NB4 (cell line): ENCODE data around the gene PRG3.

Experiments used
- DNase-seq: peaks from one replicate; pipeline ENCODE4 v3.0.0; 2010; ENCODE audit warnings: low read depth
- H3K4me3 ChIP-seq: one replicate; pipeline ENCODE4 v1.5.1; 2011; ENCODE audit warnings: mild to moderate bottlenecking, low read depth, low read length, moderate library complexity
- MYC ChIP-seq: IDR thresholded peaks from 2 replicates; pipeline ENCODE4 v1.6.1; 2011; ENCODE audit warnings: low read depth, low read length
- POLR2A ChIP-seq: IDR thresholded peaks from 2 replicates; pipeline ENCODE4 v1.6.1; 2011; ENCODE audit warnings: mild to moderate bottlenecking; ENCODE audit not compliant: insufficient read length; ENCODE audit errors: extremely low read depth
- TF ChIP-seq, protein P1 (sequence below): IDR thresholded peaks from 2 replicates; pipeline ENCODE4 v1.6.1; 2011; ENCODE audit warnings: low read depth, low read length
- TF ChIP-seq, protein P2 (sequence below): IDR thresholded peaks from one replicate; pipeline ENCODE4 v1.5.1; 2012; ENCODE audit warnings: low read depth, low read length

The PRG3 gene

GRCh38 chr11:57354699-57355098 is 26.3 kb downstream of the PRG3 start:
- TF ChIP-seq, protein P1, sequence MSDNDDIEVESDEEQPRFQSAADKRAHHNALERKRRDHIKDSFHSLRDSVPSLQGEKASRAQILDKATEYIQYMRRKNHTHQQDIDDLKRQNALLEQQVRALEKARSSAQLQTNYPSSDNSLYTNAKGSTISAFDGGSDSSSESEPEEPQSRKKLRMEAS: no peak
- TF ChIP-seq, protein P2, sequence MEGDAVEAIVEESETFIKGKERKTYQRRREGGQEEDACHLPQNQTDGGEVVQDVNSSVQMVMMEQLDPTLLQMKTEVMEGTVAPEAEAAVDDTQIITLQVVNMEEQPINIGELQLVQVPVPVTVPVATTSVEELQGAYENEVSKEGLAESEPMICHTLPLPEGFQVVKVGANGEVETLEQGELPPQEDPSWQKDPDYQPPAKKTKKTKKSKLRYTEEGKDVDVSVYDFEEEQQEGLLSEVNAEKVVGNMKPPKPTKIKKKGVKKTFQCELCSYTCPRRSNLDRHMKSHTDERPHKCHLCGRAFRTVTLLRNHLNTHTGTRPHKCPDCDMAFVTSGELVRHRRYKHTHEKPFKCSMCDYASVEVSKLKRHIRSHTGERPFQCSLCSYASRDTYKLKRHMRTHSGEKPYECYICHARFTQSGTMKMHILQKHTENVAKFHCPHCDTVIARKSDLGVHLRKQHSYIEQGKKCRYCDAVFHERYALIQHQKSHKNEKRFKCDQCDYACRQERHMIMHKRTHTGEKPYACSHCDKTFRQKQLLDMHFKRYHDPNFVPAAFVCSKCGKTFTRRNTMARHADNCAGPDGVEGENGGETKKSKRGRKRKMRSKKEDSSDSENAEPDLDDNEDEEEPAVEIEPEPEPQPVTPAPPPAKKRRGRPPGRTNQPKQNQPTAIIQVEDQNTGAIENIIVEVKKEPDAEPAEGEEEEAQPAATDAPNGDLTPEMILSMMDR: no peak
- no peak for TF ChIP-seq POLR2A
- no peak for TF ChIP-seq MYC
- no peak overlapping the region for H3K4me3 ChIP-seq
- no peak for DNase-seq

- no peak for DNase-seq
- TF ChIP-seq POLR2A: no peak
- TF ChIP-seq, protein P1: no peak
- TF ChIP-seq MYC: no peak
- TF ChIP-seq, protein P2: no peak
- H3K4me3 ChIP-seq: no peak overlapping the region
These were observed 27.1 kb downstream of the PRG3 start for GRCh38 chr11:57353852-57354251.

- no peak overlapping the region for H3K4me3 ChIP-seq
- no peak for TF ChIP-seq MYC
- TF ChIP-seq, protein P1: no peak
- no peak for TF ChIP-seq POLR2A
- TF ChIP-seq, protein P2: no peak
- DNase-seq: no peak
These were observed 27.5 kb downstream of the PRG3 start for GRCh38 chr11:57353446-57353845.

DNA sequence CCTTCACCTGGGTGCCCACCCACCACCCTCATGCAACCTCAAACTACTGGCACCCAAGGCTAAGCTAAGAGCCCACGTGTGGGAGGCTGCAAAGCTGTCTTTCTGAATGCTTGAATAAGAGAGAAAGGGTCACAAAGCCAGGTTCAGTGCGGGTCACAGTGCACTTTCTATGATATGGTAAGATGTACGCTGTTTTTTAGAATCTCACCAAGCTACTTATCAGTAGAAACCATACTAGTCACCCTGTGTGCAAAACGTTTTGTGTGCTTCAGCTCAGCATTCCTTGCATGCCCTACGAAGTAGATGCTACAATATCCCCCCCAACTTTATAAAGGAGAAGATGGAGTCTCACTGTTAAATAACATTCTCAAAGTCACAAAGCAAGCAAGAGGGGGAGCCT is 27.9 kb downstream of the PRG3 start:
- no peak for DNase-seq
- no peak overlapping the region for H3K4me3 ChIP-seq
- TF ChIP-seq, protein P2: no peak
- TF ChIP-seq POLR2A: no peak
- TF ChIP-seq MYC: no peak
- TF ChIP-seq, protein P1: no peak

DNA sequence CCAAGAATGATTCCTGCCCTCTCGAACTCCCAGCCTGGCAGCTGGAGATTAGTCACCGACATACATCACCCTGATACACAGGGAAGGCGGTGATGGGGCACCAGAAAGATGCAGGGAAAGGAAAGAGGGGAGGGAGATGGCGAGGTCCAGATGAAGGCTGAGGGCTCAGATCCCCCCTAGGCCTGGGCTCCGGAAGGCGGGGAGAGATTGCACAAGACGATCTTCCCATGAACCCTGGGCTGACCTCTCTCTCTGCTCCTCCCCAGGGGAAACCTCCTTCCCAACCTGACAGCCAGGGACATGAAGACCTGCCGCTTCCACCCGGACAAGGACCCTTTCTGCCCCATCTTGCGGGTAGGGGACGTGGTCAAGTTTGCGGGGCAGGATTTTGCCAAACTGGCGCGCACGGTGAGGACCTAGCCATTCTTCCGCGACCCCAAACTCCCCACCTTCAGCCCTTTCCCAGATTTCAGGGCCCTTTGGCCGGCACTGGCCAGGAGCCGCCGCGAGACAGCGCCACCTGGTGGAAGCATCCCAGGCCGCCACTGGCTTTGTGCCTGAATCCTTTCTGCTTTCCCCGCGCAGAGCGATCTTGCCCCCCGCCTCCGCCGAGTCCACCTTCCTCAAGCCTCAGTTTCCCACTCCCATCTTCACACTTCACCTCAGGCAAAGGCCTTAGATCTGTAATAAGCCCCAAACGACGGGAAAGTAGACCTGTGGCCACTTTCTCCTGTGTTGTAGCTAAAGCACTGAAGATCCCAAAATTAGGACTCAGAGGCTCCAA is 31.3 kb downstream of the PRG3 start:
- no peak overlapping the region for H3K4me3 ChIP-seq
- DNase-seq: peak; percentile 63
- TF ChIP-seq, protein P2: peak; percentile 80
- TF ChIP-seq, protein P1: no peak
